GM19395 (cell line): ENCODE measurements around the gene CTNNA1.
"Not testable (repeated sequence)": the region's sequence is repeated elsewhere in the genome, so short reads cannot be mapped to it uniquely, and the experiment has no call there.

Experiments used
- ATAC-seq: cut with Tn5 transposase; IDR thresholded peaks from one replicate; pipeline ENCODE4 v1.9.1; 2021; ENCODE audit warnings: mild to moderate bottlenecking, moderate library complexity; ENCODE audit not compliant: unreplicated experiment

Gene CTNNA1

DNA sequence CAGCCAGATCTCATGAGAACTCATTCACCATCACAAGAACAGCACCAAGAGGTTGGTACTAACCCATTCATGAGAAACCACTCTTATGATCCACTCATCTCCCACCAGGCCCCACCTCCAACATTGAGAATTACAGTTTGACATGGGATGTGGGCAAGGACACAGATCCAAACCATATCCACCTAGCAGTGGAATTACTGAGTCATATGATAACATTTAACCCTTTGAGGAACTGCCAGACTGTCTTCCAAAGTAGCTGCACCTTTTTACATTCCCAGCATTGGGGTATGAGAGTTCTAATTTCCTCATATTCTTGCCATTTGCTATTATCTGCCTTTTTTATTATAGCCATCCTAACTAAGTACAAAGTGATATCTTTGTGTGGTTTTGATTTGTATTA is 51.9 kb downstream of the CTNNA1 start:
- no peak for ATAC-seq

DNA sequence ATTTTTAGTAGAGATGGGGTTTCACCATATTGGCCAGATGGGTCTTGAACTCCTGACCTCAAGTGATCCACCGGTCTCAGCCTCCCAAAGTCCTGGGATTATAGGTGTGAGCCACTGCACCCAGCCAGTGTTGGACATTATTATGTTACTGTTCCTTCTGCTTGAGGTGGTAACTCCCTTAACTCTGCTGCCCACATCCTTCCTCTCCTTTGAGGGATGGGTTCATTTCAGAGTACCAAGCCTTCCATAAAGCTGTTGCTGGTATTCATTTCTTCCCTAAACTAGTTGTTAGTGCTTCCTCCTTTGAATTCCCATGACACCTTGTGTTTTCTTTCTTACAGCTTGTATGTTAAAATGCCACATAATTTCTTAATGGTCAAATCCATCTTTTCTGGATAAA is 54.0 kb downstream of the CTNNA1 start:
- ATAC-seq: no peak

DNA sequence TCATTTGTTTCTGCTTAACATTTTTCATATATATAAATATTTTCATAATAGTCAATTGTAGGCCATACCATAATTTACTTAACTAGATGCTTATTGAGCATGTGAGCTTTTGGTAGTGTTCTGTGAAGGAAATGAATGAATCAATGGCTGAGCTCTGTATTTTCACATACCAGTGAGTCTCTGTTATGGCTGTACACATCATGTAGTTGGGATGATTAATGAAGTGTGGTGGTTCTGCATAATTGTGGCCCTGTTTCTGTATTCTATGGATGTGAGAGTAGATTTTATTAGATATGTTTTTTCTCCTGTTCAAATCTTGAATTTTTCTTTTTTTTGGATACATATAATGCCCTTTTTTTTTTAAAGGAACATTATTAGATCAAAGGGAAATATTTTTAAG is 56.2 kb downstream of the CTNNA1 start:
- ATAC-seq: no peak

DNA sequence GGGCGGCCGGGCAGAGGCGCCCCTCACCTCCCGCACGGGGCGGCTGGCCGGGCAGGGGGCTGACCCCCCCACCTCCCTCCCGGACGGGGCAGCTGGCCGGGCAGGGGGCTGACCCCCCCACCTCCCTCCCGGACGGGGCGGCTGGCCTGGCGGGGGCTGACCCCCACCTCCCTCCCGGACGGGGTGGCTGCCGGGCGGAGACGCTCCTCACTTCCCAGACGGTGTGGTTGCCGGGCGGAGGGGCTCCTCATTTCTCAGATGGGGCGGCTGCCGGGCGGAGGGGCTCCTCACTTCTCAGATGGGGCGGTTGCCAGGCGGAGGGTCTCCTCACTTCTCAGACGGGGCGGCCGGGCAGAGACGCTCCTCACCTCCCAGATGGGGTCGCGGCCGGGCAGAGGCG is 57.6 kb downstream of the CTNNA1 start:
- ATAC-seq: not testable (repeated sequence)

DNA sequence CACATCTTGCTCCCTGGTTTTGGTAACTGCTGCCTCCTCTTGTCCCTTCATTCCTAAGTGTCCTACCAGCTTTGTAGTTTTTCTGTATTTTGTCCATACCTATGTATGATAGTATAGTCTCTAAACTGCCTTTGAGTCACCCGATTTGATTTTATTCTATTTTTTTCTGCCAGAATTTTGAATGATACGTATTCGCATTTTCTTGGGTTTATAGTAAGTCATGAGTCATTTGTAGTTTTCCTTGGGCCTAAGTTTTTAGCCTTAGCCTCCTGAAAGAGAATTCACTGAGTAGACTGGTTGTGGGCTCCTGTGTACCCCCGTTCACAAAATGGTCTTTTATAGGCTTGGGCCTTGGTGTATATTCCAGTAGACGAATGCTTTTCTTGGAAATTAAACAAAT is 62.3 kb downstream of the CTNNA1 start:
- no peak for ATAC-seq

DNA sequence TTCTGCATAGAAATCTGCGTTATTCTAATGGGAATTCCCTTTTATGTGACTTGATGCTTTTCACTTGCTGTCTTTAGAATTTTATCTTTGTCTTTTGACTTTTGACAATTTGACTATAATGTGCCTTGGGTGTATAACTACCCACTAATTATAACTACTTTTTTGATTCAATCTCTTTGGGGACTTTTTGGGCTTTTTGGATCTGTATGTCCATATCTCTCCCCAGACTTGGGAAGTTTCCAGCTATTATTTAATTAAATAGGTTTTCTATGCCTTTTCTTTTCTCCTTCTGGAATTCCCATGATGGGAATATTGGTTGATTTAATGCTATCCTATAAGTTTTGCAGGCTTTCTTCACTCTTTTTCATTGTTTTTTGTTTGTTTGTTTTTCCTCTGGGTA is 64.0 kb downstream of the CTNNA1 start:
- ATAC-seq: no peak

DNA sequence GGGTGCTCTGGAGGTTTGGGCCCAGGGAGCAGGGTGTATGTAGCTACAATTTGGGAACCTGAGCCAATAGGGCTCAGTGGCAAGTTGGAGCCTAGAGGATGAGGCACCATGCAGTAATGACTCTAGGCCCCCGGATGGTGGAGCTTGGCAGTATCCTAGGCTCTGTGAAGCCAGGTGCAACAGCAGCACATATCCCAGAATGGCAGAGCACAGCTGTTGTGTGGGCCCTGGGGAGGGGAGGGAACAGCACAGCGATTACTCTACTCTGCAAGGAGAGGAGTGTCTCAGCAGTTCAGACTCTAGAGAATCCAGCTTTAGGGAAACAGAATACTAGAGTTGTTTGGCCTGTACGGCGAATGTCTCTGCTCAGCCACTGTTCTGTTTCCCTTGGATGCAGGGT is 65.9 kb downstream of the CTNNA1 start:
- ATAC-seq: no peak

DNA sequence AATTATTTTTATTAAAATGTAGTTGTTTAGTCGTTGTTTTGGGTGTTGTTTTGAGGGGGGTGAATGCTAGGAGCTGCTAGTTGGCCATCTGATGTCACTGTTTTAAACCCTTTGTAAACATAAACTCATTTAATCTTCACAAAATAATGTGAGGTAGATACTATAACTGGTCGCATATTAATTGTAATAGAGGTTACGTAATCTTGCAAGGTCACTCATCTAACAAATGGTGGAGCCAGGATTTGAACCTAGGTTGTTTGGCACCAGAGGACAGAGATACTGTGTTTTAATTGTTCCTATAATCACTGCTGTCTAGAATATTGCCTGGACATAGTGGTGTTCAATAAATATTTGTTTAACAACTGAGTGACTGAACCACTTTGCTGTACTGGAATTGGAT is 67.5 kb downstream of the CTNNA1 start:
- ATAC-seq: no peak

DNA sequence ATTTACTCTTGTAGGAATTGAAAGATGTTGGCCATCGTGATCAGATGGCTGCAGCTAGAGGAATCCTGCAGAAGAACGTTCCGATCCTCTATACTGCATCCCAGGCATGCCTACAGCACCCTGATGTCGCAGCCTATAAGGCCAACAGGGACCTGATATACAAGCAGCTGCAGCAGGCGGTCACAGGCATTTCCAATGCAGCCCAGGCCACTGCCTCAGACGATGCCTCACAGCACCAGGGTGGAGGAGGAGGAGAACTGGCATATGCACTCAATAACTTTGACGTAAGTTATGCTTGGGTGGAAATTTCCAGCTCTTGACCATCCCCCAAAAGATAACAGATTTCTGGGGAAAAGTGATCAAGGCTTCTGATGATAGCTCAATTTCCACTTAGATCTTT is 71.3 kb downstream of the CTNNA1 start:
- no peak for ATAC-seq

DNA sequence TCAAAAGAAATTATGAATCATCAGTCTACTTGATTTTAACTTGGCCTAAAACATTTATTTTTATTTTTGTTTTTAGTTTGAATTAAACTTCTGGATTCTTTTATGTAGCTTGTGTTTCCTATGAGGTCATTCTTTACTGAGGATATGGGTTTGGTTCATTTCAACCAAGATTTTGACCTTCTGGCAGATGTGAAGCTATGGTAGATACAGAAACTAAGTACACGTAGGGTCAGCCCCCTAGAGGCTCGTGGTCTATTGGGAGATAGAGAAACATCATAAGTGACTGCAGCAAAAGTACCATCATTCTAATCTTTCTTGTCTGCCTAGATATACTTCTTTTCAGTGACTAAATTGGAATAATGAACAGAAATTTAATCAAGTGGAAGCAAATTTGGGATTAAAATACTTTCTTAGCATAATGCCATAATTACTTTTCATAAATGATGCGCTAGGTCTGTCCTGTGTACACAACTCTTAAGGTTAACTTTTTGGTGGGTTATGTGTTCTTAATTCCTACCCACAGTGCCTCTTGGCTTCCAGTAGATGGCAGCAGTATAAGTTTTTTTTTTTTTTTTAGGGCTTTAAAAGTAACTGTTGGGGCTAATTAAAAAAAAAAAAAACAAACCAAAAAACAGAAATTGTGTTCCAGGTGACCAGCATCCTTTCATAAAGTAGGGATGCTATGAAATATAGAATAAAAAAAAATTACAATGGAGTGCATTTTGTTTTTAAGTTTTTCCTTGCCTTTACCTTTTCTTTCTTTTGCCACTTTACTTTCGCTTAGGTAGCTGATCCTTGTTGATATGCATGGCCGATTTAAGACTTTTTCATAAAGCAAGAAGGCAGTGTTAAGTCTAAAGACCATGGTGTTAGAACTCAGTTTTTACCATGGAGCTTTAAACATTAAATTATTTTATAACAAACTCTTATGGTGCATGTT is 72.0 kb downstream of the CTNNA1 start:
- no peak for ATAC-seq

DNA sequence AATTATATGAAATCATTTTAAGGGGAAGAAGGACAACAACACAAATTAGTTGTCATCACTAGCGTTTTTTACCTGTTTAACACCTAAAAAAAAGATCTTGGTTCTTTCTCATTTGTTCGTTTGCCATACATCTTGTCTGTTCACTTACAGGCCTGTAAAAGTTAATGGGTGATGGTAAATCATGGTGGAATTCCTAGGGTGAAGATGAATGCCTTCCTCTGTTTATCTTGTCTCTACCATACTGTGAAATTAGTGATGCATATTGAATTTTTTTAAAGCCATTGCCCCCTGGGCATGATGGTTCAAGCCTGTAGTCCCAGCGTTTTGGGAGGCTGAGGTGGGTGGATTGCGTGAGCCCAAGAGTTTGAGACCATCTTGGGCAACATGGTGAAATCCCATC is 75.3 kb downstream of the CTNNA1 start:
- no peak for ATAC-seq

DNA sequence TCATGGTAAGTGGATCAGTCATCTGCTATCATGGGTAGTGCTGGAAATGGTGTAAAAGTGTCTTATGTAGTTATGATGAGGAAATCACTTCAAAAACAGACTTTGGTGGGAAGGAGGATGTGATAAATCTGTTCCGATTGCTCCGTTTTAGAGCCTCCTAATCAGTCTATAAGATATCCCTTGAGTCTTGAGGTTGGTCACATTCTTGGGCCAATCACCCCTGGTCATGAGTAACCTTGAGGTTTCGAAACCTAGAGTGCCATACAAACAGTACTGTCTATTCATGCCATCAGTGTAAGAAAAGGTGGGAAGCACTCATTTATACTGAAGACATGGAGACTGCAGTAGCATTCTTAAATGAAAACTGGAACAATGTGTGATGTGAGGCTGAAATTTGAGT is 76.1 kb downstream of the CTNNA1 start:
- ATAC-seq: no peak

DNA sequence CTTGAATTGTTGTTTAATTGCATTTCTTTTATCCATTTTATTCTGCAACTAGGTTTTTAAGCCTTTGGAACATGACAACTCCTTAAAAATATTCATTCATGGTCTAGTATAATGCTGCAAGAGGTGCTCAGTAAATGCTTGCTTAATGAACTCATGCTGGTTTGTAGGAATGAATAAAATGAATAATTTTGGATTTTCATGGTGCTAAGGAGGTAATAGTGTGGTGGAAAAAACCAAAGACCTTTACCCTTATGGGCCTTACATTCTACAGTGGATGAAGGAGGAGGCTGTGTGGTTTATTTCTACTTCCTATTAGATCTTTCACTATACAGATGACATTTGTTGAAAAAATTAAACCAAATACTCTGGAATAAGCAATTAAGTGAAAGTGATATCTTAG is 78.5 kb downstream of the CTNNA1 start:
- ATAC-seq: no peak

DNA sequence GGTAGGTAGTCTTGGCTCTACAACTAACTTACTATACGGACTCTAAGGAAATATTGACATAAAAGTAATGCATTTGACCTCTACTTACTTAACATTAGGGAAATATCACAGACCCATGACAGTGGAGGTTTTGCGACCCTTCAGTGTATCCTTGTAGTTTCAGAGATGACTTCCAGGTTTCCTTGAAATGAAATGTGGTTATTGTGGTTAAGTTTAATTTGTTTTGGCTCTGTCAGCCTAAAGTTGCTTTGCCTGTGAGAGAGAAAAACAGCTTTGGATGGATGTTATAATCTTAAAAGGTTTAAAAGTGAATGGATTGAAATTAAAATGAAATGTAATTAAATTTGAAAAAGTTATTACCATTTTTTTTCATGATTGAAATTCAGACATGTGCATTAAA is 79.0 kb downstream of the CTNNA1 start:
- ATAC-seq: no peak

DNA sequence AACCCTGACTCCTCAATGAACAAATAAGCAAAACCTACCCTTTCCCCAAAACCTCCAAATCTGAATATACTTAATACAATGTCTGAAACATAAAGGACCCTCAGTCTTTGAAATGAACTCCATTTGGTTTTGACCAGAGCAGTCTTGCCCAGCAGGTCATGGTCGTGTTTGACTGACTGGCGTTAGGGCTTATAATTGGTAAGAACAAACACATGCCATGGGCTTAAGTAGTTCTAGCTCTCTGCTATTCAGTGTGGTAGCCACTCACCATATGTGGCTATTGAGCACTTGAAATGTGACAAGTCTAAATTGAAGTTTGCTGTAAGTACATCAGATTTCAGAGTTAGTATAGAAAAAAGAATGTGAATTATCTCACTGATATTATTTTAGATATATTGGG is 79.9 kb downstream of the CTNNA1 start:
- no peak for ATAC-seq

DNA sequence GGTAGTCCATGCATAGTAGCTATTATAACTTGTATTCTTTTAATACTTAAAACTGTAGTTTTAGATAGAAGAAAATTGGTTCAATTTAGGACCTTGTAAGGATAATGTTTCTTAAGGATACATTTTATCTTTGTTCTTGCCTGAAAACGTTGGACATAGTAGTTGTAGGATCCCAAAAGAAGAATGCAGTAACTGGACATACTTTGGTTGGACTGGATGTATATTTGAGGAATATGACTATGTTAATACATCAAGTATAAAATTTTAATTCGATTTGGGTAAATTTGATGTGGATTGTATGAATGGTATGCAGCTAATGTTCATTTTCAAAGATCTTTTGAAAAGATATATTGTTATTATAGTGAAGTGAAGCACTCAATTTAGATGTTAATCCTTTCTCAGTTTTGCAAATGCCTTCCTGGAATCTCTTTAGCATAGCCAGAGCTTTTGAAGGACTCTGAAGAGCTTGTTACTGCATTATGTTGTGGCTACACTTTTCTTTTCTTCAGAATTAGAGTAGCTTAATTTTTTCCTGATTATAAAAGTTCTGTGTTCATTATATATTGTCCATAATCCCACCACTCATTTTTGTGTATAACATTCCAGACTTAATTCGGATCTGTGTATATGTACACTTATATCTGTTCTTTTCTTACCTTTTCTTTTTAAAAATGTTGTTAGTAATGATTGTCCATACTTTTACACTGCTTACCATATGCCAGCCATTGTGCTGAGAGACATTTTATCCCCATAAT is 80.7 kb downstream of the CTNNA1 start:
- no peak for ATAC-seq

DNA sequence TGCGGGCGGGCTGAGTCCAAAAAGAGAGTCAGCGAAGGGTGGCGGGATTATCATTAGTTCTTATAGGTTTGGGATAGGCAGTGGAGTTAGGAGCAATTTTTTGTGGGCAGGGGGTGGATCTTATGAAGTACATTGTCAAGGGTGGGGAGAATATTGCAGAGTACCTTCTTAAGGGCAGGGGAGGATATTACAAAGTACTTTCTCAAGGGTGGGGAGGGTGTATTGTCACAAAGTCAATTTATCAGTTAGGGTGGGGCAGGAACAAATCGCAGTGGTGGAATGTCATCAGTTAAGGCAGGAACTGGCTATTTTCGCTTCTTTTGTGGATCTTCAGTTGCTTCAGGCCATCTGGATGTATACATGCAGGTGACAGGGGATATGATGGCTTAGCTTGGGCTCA is 81.6 kb downstream of the CTNNA1 start:
- not testable (repeated sequence) for ATAC-seq

DNA sequence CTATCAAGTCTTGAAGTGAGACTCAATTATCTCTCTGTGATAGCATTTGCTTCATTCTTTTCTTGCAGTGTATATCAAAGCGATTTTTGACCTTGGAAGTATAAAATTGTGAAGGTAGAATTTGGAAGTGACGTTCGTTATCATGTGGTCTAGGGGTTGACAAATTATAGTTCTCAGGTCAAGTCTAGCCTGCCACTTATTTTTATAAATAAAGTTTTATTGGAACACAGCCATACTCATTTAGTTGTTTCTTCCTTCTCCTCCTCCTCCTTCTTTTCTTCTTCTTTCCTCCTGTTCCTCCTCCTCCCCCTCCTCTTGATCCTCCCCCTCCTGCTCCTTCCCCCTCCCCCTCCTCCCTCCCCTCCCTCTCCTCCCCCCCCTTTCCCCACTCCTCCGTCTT is 83.9 kb downstream of the CTNNA1 start:
- no peak for ATAC-seq

DNA sequence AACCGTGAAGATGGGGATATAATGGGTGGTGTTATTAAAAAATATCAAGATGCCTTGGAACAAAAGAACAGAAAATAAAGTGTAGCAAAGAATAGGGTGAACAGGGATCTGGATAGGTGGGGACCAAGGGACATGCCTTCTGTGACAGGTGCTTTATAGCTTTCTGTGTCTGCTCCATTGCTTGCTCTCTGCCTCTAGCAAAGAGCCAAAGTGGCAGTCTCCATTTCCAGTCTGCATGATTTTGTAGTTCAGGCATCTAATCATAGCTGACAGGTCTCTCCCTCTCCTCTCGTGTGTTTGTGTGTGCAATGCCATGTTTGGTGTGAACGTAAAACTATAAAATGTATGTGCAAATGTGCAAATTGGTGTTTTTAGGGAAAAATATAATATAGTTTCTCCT is 86.9 kb downstream of the CTNNA1 start:
- ATAC-seq: no peak

DNA sequence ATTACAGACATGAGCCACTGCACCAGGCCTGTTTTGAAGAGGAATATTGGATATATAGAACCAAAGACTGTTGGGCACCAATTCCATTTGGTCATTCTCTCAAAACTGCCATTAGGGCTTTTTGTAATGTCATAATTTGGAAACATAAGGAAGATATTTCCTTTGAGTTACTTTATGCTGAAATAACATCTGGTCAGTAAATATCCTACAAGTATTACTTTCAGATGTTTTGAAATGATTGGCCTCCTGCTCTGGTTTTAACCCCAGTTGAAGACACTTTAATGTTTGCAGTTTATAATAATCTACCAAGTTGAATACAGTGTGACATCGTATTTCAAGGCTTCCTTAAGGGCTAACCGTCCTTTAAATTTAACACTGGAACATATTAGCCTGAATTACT is 88.3 kb downstream of the CTNNA1 start:
- no peak for ATAC-seq

DNA sequence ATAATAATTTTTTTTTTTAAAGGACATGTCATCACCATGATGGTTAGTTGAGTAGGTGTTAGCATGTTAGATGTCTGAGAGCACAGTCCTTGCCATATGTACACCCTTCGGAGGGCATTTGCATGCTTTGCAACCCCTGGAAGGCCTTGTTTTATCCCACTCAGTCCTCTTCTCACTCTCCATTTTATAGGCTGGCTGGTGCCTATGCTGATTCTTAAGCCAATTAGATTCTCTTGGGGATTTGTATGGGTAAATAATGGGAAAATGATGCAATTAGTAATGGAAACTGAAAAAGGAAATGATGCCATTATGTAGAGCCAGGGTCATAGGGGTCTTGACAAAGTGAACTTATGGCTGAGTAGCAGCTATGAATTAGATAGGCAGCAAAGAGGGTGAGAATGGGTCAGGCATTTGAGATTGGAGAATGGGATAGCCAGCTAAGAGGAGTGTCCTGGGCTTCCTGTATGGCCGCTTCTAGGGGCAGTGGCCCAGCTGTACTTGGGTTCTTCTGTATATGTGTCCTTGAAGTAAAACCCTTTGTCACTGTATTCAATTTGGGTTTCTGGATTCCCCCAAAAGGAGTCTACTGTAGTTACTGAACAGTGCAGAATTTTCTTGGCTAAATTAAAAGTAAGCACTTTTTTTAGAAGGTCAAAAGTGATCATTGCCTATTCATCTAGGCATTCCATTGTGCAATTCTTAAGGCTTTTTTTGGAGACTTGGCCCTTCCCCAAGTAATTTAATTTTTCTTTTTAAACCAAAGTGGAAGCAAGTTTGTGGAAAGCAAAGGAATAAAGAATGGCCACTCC is 90.3 kb downstream of the CTNNA1 start:
- no peak for ATAC-seq

DNA sequence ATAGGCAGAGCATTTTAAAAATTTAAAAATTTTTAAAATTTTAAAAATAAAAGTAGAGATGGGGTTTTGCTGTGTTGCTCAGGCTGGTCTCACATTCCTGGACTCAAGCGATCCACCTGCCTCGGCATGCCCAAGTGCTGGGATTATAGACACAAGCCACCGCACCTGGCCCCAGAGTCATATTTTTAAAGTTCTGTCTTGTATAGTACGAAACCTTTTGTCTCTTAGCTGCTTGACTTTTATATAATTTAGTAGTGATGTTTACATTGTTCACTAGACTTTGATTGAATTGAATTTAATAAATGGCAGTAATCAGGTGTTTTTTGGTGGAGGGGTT is 90.9 kb downstream of the CTNNA1 start:
- ATAC-seq: no peak
